ENCODE results near the gene C19orf53.

C19orf53 gene

DNA sequence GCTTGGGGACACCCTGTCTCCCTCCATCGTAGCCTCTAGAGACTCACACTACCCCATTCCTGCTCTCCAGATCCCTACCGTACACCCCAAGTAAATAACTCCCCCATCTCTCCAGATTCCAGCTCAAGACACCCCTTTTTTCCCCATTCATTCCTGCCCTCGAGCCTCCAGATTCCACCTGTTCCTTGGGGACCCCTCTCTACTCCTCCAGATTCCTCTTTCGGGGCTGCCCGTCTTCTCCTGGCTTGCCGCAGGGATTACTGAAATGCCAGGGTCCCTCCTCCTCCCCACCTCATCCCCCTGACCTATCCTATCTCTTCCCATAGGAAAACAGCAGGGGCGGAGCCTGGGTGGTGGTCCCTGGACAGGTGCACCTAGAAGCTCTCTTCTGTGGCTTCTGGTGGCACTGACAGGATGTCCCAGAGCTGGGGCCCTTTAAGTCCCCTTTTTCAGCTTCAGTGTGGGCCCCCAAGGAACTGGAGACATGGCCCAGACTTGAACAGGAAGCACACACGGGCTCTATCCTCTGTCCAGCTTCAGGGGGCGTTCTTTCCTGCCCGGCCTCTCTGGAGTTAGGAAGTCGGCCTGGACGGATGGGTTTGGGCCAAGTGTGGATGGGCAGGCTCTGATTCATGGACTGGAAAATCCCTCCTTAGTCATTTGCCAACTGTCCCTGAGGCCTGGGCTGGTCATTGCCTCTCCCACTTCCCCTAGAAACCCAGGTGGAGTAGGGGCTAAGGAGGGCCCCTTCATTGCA lies 22.2 kb downstream of the C19orf53 start:
- no peak for DNase-seq

DNA sequence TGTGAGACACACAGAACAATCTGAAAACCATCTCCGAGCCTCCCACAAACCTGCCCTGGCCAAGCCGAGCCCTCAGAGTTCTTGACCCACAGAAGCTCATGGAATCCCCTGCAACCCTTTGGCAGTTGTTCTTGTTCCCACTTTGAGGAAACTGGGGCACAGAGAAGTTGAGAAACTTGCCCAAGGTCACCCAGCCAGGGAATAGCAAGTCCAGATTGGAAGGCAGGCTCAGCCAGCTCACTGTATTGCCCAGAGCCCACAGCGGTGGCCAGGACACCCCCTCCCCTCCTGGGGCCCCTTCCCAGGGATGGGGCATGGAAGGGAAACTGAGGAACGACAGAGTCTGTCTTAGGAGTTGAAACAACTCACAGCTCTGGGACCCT lies 22.8 kb downstream of the C19orf53 start:
- DNase-seq = no peak

- DNase-seq = no peak
Measured at GRCh38 chr19:13797870-13798269, 23.6 kb downstream of the C19orf53 start.

- DNase-seq = no peak
Measured at GRCh38 chr19:13799669-13800068, 25.4 kb downstream of the C19orf53 start.

- no peak for DNase-seq
Measured at GRCh38 chr19:13803038-13803437, 28.8 kb downstream of the C19orf53 start.

GRCh38 chr19:13804830-13805683 lies 30.8 kb downstream of the C19orf53 start:
- no peak for DNase-seq

DNA sequence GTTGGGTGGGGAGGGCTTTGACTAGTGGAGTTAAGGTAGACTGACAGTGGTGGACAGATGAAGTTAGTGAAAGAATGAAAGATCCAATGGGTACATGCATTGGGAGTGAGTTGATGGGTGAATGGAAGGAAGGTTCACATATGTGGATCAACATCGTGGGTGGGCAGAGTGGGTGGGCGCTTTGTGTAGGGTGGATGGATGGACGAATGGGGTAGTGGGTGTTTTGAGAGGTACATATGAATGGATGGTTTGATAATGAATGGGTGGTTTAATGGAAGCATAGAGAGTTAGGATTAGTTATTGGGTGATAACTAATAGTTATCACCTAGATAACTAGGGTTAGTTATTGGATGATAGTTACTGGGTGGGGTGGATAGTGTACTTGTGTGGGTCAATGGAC lies 32.5 kb downstream of the C19orf53 start:
- DNase-seq = no peak

- DNase-seq = no peak
Measured at GRCh38 chr19:13807421-13808021, 33.3 kb downstream of the C19orf53 start.

DNA sequence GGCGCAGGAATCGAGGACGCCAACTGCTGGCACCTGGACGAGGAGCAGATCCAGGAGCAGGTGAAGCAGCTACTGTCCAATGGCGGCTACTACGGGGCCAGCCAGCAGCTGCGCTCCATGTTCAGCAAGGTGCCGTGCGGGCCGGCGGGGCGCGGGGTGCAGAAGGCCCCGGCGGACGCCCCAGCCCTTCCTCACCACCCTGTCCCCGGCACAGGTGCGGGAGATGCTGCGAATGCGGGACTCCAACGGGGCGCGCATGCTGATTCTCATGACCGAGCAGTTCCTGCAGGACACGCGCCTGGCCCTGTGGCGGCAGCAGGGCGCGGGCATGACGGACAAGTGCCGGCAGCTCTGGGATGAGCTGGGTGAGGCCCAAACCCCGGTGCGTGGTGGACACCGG lies 34.6 kb downstream of the C19orf53 start:
- no peak for DNase-seq

GRCh38 chr19:13812544-13812943 lies 38.3 kb downstream of the C19orf53 start:
- DNase-seq = no peak

GRCh38 chr19:13813147-13813546 lies 38.9 kb downstream of the C19orf53 start:
- no peak for DNase-seq

GRCh38 chr19:13814550-13814949 lies 40.3 kb downstream of the C19orf53 start:
- DNase-seq = no peak

- no peak for DNase-seq
Measured at GRCh38 chr19:13817018-13817614, 42.9 kb downstream of the C19orf53 start.

GRCh38 chr19:13817615-13818371 lies 43.5 kb downstream of the C19orf53 start:
- no peak for DNase-seq

- DNase-seq = no peak
Measured at GRCh38 chr19:13819238-13819637, 45.0 kb downstream of the C19orf53 start.

- DNase-seq = no peak
Measured at GRCh38 chr19:13821292-13821691, 47.0 kb downstream of the C19orf53 start.

GRCh38 chr19:13823256-13823655 lies 49.0 kb downstream of the C19orf53 start:
- DNase-seq = no peak

- no peak for DNase-seq
Measured at GRCh38 chr19:13823901-13824300, 49.6 kb downstream of the C19orf53 start.

DNA sequence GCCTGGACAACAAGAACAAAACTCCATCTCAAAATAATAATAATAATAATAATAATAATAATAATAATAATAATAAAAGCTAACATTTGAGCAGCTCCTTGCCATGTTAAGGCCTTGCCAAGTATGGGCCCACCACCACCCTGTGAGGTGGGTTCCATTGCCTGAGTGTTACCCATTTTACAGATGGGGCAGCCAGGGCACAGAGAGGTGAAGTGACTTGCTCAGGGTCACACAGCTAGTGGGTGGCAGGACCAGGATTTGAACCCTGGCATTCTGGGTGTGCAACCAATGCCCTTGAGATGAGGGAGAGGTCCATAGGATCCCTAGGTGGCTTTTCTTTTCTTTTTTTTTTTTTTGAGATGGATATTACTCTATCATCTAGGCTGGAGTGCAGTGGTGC lies 50.4 kb downstream of the C19orf53 start:
- DNase-seq = no peak

- no peak for DNase-seq
Measured at GRCh38 chr19:13825489-13826441, 51.5 kb downstream of the C19orf53 start.

GRCh38 chr19:13826652-13827235 lies 52.5 kb downstream of the C19orf53 start:
- no peak for DNase-seq

Measured in activated T-cell treated with anti-CD3 and anti-CD28 coated beads for 4 hours (primary cell).